Chondrocyte (in vitro differentiated cells): ENCODE data around the gene ARAP1. TPM values are rescaled to one million over a fixed set of nuclear protein-coding genes. Genes with fewer than 3 reads are reported as not detected.

Experiments
- DNase-seq: peaks from one replicate; pipeline ENCODE4 v3.0.0; 2021; ENCODE audit warnings: mixed read lengths, low spot score
- H3K27ac Mint-ChIP-seq: one replicate; pipeline ENCODE4 v1.8.0; 2021; ENCODE audit warnings: mild to moderate bottlenecking, moderate library complexity, mixed read lengths; ENCODE audit not compliant: unreplicated experiment
- H3K27me3 Mint-ChIP-seq: 2 replicates; pipeline ENCODE4 v1.8.0; 2021; ENCODE audit warnings: low read depth, mixed read lengths
- H3K36me3 Mint-ChIP-seq: 2 replicates; pipeline ENCODE4 v1.8.0; 2021; ENCODE audit warnings: low read depth, mixed read lengths
- H3K4me1 Mint-ChIP-seq: 2 replicates; pipeline ENCODE4 v1.8.0; 2021; ENCODE audit warnings: low read depth, mild to moderate bottlenecking, mixed read lengths
- H3K4me3 Mint-ChIP-seq: one replicate; pipeline ENCODE4 v1.8.0; 2021; ENCODE audit warnings: mild to moderate bottlenecking, moderate library complexity, mixed read lengths; ENCODE audit not compliant: unreplicated experiment
- H3K9me3 Mint-ChIP-seq: 2 replicates; pipeline ENCODE4 v1.8.0; 2021; ENCODE audit warnings: low read depth, mixed read lengths
- total RNA-seq: library from RNA; stranded (reverse); gene quantifications from 3 replicates; pipeline ENCODE4 v1.2.1, GENCODE V29; 2021
- TF ChIP-seq, protein P1 (sequence below): fragments of 200-600 bp; sonication (generic); IDR thresholded peaks from 2 replicates; pipeline ENCODE4 v1.5.0; 2021; ENCODE audit warnings: antibody characterized with exemption, mild to moderate bottlenecking, moderate library complexity

ARAP1 gene
- total RNA-seq, 1 donor from 2014 or later, result 45.3 TPM

DNA sequence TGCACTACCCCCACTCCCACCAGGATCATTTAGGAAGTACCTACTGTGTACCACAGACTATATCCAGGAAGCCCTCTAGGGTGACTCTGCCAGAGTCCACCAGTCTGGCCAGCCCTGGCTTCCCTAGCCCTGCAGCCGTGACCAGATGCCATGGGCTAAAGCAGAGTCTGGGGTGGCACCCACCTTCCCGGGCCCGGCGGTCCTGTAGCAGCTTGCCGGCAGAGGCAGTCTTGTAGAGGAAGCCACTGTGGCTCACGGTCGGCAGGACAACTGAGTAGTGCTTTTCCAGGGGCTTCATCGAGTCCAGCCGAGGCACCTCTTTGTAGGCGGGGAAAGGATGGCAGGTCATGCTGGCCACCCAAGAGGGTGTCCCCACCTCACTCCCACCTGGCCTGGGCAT is 50.7 kb downstream of the ARAP1 start:
- TF ChIP-seq, protein P1, sequence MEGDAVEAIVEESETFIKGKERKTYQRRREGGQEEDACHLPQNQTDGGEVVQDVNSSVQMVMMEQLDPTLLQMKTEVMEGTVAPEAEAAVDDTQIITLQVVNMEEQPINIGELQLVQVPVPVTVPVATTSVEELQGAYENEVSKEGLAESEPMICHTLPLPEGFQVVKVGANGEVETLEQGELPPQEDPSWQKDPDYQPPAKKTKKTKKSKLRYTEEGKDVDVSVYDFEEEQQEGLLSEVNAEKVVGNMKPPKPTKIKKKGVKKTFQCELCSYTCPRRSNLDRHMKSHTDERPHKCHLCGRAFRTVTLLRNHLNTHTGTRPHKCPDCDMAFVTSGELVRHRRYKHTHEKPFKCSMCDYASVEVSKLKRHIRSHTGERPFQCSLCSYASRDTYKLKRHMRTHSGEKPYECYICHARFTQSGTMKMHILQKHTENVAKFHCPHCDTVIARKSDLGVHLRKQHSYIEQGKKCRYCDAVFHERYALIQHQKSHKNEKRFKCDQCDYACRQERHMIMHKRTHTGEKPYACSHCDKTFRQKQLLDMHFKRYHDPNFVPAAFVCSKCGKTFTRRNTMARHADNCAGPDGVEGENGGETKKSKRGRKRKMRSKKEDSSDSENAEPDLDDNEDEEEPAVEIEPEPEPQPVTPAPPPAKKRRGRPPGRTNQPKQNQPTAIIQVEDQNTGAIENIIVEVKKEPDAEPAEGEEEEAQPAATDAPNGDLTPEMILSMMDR, result no peak
- Mint-ChIP-seq H3K9me3 (no peaks in the 10 kb centered on the region), H3K27me3 (no peaks in the 10 kb centered on the region), H3K27ac (no peak overlapping the region), H3K4me3 (no peak overlapping the region), H3K4me1 (peaks cover 30% of the 10 kb centered on the region), H3K36me3 (peaks cover 29% of the 10 kb centered on the region)
- DNase-seq, result no peak

GRCh38 chr11:72700146-72700545 is 52.1 kb downstream of the ARAP1 start:
- H3K4me3 Mint-ChIP-seq, result no peak overlapping the region
- no peak for DNase-seq
- no peaks in the 10 kb centered on the region for H3K9me3 Mint-ChIP-seq
- H3K4me1 Mint-ChIP-seq, result peaks cover 20% of the 10 kb centered on the region
- TF ChIP-seq, protein P1, result no peak
- H3K27ac Mint-ChIP-seq, result no peak overlapping the region
- H3K36me3 Mint-ChIP-seq, result peaks cover 36% of the 10 kb centered on the region
- no peaks in the 10 kb centered on the region for H3K27me3 Mint-ChIP-seq

DNA sequence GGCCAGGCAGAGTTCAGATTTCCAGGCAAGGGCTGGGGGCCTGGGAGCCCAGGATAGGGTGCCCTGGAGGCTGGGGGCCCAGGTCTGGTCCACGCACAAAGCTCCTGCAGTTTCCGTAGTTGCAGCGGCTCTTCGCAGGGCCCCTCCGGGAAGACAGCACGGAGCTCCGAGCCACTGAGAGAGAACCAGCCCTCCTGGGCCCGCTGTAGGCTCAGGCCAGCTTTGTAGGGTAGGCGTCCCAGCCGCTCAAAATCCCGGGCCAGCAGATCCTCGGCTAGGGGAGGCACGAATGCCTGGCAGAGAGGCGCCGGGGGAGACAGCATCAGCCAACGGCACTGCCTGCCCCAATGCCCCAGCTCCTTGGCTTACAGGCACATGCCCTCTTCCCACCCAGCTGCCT is 54.4 kb downstream of the ARAP1 start:
- Mint-ChIP-seq H3K4me1 (peaks cover 5% of the 10 kb centered on the region), H3K27me3 (no peaks in the 10 kb centered on the region), H3K4me3 (no peak overlapping the region), H3K27ac (no peak overlapping the region), H3K36me3 (peaks cover 47% of the 10 kb centered on the region), H3K9me3 (no peaks in the 10 kb centered on the region)
- TF ChIP-seq, protein P1, result no peak
- no peak for DNase-seq

- H3K27ac Mint-ChIP-seq, result no peak overlapping the region
- DNase-seq, result no peak
- H3K27me3 Mint-ChIP-seq, result no peaks in the 10 kb centered on the region
- TF ChIP-seq, protein P1, result no peak
- H3K36me3 Mint-ChIP-seq, result peaks cover 48% of the 10 kb centered on the region
- H3K9me3 Mint-ChIP-seq, result no peaks in the 10 kb centered on the region
- H3K4me3 Mint-ChIP-seq, result no peak overlapping the region
- no peaks in the 10 kb centered on the region for H3K4me1 Mint-ChIP-seq
These were observed 55.1 kb downstream of the ARAP1 start for GRCh38 chr11:72696866-72697700.

DNA sequence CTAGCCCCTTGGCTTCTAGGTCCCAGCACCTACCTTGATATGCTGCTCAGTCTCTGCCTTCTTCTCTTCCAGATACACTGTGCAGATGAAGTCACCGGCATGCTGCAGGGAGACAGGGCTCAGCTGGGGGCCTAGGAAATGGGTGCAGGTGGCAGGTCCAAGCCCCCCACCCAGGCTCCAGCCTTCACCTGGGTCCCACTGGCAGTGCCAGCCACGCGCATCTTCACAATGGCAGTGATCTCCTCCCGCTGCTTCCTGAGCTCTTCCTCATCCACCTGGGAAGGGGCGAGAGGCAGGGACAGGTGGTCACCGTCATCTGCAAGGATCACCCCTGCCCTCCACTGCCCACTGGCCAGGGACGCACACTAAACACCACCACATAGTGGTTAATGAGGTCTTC is 56.9 kb downstream of the ARAP1 start:
- TF ChIP-seq, protein P1, result no peak
- no peaks in the 10 kb centered on the region for H3K9me3 Mint-ChIP-seq

More for the DNA sequence above, 56.9 kb downstream of the ARAP1 start:
- DNase-seq, result no peak
- Mint-ChIP-seq H3K36me3 (peaks cover 45% of the 10 kb centered on the region), H3K27ac (no peak overlapping the region), H3K4me1 (no peaks in the 10 kb centered on the region), H3K4me3 (no peak overlapping the region), H3K27me3 (no peaks in the 10 kb centered on the region)
